SK-MEL-5 (cell line): ENCODE data around the gene PLEKHA5. TPM values are rescaled to one million over a fixed set of nuclear protein-coding genes. Genes with fewer than 3 reads are reported as not detected.
A peak's percentile ranks its signal among the peaks of the same experiment; 100 is the strongest.
"Not testable (repeated sequence)": the region's sequence is repeated elsewhere in the genome, so short reads cannot be mapped to it uniquely, and the experiment has no call there.

Experiments used
- DNase-seq: peaks from one replicate; pipeline ENCODE4 v3.0.0-alpha.2; 2016; ENCODE audit warnings: low read depth, low spot score
- in situ Hi-C: cut with HindIII; loops from 2 replicates; pipeline ENCODE4 v1.10.0; 2016; ENCODE audit warnings: low sequenced_read_pairs, high pct_unique_total_duplicates, low pct_unique_long_range_greater_than_20kb
- polyA plus RNA-seq, 2 experiments: library from polyadenylated mRNA; depleted of rRNA; stranded (reverse); fragments of >200 nt; gene quantifications; 2 replicates each; pipeline ENCODE4 v1.2.3, GENCODE V29; 2015
- total RNA-seq: library from RNA; depleted of rRNA; stranded (reverse); fragments of >200 nt; shearing (Covaris generic); gene quantifications from 2 replicates; pipeline ENCODE4 v1.2.3, GENCODE V29; 2014; rRNA removed

Gene PLEKHA5, protein sequence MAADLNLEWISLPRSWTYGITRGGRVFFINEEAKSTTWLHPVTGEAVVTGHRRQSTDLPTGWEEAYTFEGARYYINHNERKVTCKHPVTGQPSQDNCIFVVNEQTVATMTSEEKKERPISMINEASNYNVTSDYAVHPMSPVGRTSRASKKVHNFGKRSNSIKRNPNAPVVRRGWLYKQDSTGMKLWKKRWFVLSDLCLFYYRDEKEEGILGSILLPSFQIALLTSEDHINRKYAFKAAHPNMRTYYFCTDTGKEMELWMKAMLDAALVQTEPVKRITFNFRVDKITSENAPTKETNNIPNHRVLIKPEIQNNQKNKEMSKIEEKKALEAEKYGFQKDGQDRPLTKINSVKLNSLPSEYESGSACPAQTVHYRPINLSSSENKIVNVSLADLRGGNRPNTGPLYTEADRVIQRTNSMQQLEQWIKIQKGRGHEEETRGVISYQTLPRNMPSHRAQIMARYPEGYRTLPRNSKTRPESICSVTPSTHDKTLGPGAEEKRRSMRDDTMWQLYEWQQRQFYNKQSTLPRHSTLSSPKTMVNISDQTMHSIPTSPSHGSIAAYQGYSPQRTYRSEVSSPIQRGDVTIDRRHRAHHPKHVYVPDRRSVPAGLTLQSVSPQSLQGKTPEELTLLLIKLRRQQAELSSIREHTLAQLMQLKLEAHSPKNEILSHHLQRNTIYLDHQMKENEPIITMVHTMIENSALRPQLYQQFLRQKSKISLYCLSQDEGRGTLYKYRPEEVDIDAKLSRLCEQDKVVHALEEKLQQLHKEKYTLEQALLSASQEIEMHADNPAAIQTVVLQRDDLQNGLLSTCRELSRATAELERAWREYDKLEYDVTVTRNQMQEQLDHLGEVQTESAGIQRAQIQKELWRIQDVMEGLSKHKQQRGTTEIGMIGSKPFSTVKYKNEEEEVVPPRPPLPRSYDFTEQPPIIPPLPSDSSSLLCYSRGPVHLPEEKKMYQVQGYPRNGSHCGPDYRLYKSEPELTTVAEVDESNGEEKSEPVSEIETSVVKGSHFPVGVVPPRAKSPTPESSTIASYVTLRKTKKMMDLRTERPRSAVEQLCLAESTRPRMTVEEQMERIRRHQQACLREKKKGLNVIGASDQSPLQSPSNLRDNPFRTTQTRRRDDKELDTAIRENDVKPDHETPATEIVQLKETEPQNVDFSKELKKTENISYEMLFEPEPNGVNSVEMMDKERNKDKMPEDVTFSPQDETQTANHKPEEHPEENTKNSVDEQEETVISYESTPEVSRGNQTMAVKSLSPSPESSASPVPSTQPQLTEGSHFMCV
- 236 TPM in 2 replicates for total RNA-seq
- 69.3 and 85.5 TPM in 2 replicates for polyA plus RNA-seq (2015; cell fraction: cytosol; rRNA removed)
- polyA plus RNA-seq (2015; cell fraction: nucleus; rRNA removed) = 175 and 181 TPM in 2 replicates

GRCh38 chr12:19129486-19130223 is at the start of gene PLEKHA5:
Gene PLEKHA5 (plus strand): TSS chr12:19129733. CDS start chr12:19129800, 67 bp downstream.
- DNase-seq = peak; percentile 61
- in situ Hi-C loops = no loop called here

- in situ Hi-C loops = no loop called here
- no peak for DNase-seq
Observed at GRCh38 chr12:19080918-19081317, 48.6 kb upstream of the PLEKHA5 start.

GRCh38 chr12:19082365-19082911 is 47.1 kb upstream of the PLEKHA5 start:
- DNase-seq = no peak
- in situ Hi-C loops = no loop called here

- DNase-seq = no peak
- in situ Hi-C loops = no loop called here
Observed at GRCh38 chr12:19084547-19084946, 45.0 kb upstream of the PLEKHA5 start.

DNA sequence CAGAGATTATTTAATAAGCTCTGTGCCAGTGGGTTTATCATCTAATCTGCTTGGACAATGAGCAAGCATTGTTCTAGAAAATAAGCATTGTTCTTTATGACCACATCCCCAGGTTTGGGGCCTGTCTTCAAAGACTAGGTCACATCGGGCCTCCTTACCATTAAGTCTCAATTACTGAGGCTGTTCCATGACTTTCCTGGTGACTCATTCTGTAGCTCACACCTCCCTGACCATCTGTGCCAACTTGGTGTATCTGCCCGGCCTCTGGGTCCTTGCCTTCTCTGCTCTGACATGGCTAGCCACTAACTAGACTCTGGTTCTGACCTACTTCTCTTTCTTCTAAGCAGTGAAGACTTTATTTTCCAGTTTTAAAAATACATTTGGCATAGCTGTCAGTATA is 44.4 kb upstream of the PLEKHA5 start:
- in situ Hi-C loops = no loop called here

GRCh38 chr12:19088606-19089005 is 40.9 kb upstream of the PLEKHA5 start:
- DNase-seq = no peak
- in situ Hi-C loops = no loop called here

More for the DNA sequence above, 44.4 kb upstream of the PLEKHA5 start:
- no peak for DNase-seq

GRCh38 chr12:19092482-19092881 is 37.1 kb upstream of the PLEKHA5 start:
- DNase-seq, in situ Hi-C loops: not testable (repeated sequence)

DNA sequence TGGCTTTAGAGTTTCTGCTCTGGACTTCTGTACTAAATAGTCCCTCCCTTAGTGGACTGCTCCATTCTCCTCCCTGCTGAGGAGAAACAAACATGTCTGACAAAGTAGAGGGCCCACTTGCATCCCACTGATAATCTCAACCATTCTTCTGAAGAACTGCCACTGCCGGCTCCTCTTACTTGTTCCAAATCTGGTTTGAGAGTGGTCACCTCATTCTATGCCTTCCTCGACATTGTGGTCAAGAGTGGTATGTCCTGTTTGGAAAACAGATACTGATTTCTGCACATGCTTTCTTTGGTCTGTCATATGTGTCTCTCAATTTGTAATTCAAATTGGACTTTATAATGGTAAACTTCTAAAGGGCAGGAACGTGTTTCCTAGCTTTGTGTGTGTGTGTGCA is 36.3 kb upstream of the PLEKHA5 start:
- DNase-seq = no peak
- in situ Hi-C loops = no loop called here

DNA sequence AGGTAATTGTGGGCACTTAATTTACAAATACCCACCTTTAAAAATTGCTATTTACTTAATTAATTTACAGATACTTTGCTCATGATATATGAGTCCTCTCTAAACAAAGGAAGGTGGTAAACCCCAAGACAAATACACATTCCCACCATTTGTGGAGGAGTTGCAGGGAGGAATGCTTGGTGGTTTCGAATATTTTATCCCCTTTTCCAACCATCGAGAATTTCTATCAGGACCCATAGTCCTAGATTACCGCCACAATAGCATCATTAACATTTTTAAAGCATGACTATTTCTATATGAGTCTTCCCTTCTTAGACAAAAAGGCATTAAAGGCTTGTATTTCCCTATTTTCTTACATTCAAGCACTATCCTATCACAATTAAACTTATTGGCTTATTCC is 34.2 kb upstream of the PLEKHA5 start:
- DNase-seq = no peak
- in situ Hi-C loops = no loop called here

DNA sequence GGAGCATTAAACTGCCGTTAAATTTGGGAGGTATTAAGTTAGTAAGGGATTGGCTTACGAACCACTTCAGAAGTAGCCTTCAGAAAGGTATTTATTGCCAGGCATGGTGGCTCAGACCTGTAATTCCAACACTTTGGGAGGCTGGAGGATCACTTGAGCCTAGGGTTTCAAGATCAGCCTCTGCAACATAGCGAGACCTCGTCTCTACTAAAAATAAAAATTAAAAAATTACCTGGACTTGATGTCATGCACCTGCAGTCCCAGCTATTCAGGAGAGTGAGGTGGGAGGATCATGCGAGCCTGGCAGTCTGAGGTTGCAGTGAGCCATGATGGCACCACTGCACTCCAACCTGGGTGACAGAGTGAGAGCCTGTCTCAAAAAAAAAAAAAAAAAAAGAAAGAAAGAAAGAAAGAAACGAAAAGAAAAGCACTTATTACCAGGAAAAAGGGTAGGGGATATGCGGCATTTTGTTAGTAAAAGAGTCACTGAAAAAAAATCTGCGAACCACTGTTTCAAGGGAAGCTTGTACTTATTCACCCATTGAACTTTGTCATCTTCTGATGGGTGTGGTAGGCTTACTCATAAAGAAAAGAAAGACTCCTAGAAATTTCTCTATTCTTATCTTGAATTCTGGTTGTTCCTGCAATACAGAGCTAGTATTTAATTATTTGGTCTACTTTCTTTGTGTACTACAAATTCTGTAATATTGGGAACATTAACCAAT is 33.6 kb upstream of the PLEKHA5 start:
- in situ Hi-C loops = no loop called here
- DNase-seq = no peak

- in situ Hi-C loops = no loop called here
- DNase-seq = no peak
Observed at GRCh38 chr12:19105463-19105862, 24.1 kb upstream of the PLEKHA5 start.

DNA sequence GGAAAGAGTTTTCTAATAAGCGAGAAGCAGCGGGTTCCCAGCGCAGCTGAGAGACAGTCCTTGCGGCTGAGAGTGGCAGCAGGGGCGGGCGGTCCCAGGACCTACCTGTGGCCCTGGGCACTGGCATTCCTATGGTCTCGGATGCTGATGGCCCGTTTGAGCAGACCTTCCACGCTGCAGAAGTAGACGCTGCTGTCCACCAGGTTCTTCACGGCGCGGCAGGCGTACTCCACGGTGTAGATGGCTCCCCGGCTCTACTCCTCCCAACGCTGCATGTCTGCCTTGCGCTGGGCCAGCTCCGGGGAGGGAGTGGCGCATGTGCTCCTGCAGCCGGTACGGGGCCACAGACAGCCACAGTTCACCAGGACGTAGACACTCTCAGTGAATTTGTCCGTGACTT is 21.8 kb upstream of the PLEKHA5 start:
- in situ Hi-C loops = no loop called here
- no peak for DNase-seq

- in situ Hi-C loops = no loop called here
- DNase-seq = no peak
Observed at GRCh38 chr12:19110221-19110940, 19.2 kb upstream of the PLEKHA5 start.

DNA sequence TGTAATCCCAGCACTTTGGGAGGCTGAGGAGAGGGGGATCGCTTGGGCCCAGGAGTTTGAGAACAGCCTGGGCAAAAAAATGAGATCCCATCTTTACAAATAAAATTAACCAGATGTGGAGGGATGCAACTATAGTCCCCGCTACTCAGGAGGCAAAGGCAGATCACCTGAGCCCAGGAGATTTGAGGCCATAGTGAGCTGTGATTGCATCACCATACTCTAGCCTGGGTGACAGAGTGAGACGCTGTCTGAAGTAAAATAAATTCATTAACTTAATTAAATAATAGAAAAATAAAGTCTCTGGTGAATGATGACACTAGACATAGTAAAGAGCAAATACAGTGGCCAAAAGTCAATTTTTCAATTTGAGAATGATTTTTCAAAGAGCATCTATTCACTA is 16.1 kb upstream of the PLEKHA5 start:
- in situ Hi-C loops = no loop called here
- DNase-seq = no peak

GRCh38 chr12:19115285-19115684 is 14.2 kb upstream of the PLEKHA5 start:
- DNase-seq = no peak
- in situ Hi-C loops = no loop called here

DNA sequence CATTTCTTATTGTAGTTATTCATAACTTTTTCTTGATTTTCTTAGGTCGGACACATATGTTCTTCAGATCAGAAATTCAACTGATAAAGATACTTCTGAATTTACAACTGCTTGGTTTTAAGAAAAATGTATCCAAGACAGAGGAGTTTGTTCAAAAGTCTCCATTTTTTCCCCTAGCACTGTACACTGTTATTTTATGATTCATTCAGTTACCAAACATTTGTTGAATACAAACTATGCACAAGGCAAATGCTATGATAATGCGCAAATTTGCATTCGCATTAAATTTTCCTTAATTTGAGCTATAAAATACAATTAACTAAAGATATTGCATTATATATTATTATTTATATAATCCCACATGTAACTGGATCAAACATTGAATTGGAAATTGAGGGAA is 10.1 kb upstream of the PLEKHA5 start:
- in situ Hi-C loops = no loop called here
- DNase-seq = no peak
